Measurements from ENCODE around the gene SYNDIG1.

- TF ChIP-seq CTCF (IDR thresholded peaks at IDR 0.05) = no peak
- TF ChIP-seq EZH2 (IDR thresholded peaks at IDR 0.05; ENCODE audit: borderline replicate concordance, insufficient read depth, low read depth, low read length, poor library complexity, severe bottlenecking) = no peak
Observed at GRCh38 chr20:24646321-24646720, 176.9 kb downstream of the SYNDIG1 start.
